T-cell (primary cell): ENCODE data around the gene IRF3. TPM values are rescaled to one million over a fixed set of nuclear protein-coding genes. Genes with fewer than 3 reads are reported as not detected.
A peak's percentile ranks its signal among the peaks of the same experiment; 100 is the strongest.

Source experiments
- ATAC-seq, 4 experiments: fragments of 200-7000 bp in 3 of 4; fragments of 150-1000 bp in 1 of 4; cut with Tn5 transposase; replicated peaks in 1 of 4; 1 replicate in 3 of 4; 2 replicates in 1 of 4; pipeline ENCODE4 v1.10.0; 2021; ENCODE audit warnings: moderate library complexity in 3 of 4, mild to moderate bottlenecking in 2 of 4, moderate number of reproducible peaks in 1 of 4
- CTCF ChIA-PET, 2 donors: fragments of 300-600 bp; sonication (Branson Sonifier 250); formaldehyde crosslinking; loops; one replicate each; lab custom pipeline; 2022; ENCODE audit warnings: antibody characterized with exemption in 2 of 2; lab: Charles Lee
- POLR2A ChIA-PET, 2 donors: fragments of 300-600 bp; sonication (Branson Sonifier 250); formaldehyde crosslinking; loops; one replicate each; lab custom pipeline; 2022; ENCODE audit warnings: antibody characterized with exemption in 2 of 2; lab: Charles Lee
- DNase-seq, 35 experiments: peaks; one replicate each; pipeline versions ENCODE4 v3.0.0 to v3.0.0-alpha.2; 2013 to 2023
- H3K27ac ChIP-seq: one replicate; pipeline ENCODE4 v1.5.1; 2013; ENCODE audit warnings: low read length
- H3K27me3 ChIP-seq, 2 experiments: replicated peaks in 1 of 2; 1 replicate in 1 of 2; 2 replicates in 1 of 2; pipeline versions ENCODE4 v1.6.1 to v1.7.0; 2013; ENCODE audit warnings: low read length in 1 of 2, mixed read lengths in 1 of 2; ENCODE audit not compliant: control insufficient read depth in 2 of 2, insufficient read depth in 2 of 2; ENCODE audit errors: extremely low read depth in 1 of 2
- H3K36me3 ChIP-seq, 2 donors: 1 replicate in 1 of 2; 2 replicates in 1 of 2; pipeline versions ENCODE4 v1.6.1 to v1.7.0; 2013; ENCODE audit warnings: low read length in 1 of 2; ENCODE audit not compliant: control insufficient read depth in 2 of 2, insufficient read depth in 1 of 2; ENCODE audit errors: extremely low read depth in 1 of 2
- H3K4me1 ChIP-seq, 2 experiments: 1 replicate in 1 of 2; 2 replicates in 1 of 2; pipeline versions ENCODE4 v1.6.1 to v1.7.0; 2013; ENCODE audit warnings: low read length in 2 of 2, mixed read lengths in 1 of 2; ENCODE audit not compliant: insufficient read depth in 2 of 2, control insufficient read depth in 1 of 2; ENCODE audit errors: extremely low read depth in 1 of 2
- H3K4me3 ChIP-seq, 2 donors: 1 replicate in 1 of 2; 2 replicates in 1 of 2; pipeline versions ENCODE4 v1.5.1 to v1.7.0; 2013; ENCODE audit warnings: mild to moderate bottlenecking in 2 of 2, low read length in 1 of 2, moderate library complexity in 1 of 2; ENCODE audit not compliant: control insufficient read depth in 1 of 2; ENCODE audit errors: extremely low read depth in 1 of 2
- H3K9me3 ChIP-seq: 2 replicates; pipeline ENCODE4 v1.7.0; 2013
- H3K27ac Mint-ChIP-seq, 2 donors: one replicate each; pipeline ENCODE4 v1.8.0; 2020 to 2021; ENCODE audit warnings: mild to moderate bottlenecking in 2 of 2, mixed read lengths in 2 of 2
- H3K27me3 Mint-ChIP-seq, 2 donors: one replicate each; pipeline ENCODE4 v1.8.0; 2021 to 2022; ENCODE audit warnings: mixed read lengths in 2 of 2
- H3K36me3 Mint-ChIP-seq: one replicate; pipeline ENCODE4 v1.8.0; 2021; ENCODE audit warnings: mixed read lengths
- H3K4me1 Mint-ChIP-seq, 3 donors: one replicate each; pipeline ENCODE4 v1.8.0; 2020 to 2022; ENCODE audit warnings: mixed read lengths in 3 of 3, mild to moderate bottlenecking in 1 of 3
- H3K4me3 Mint-ChIP-seq, 3 donors: one replicate each; pipeline ENCODE4 v1.8.0; 2020 to 2022; ENCODE audit warnings: mild to moderate bottlenecking in 3 of 3, mixed read lengths in 3 of 3, moderate library complexity in 3 of 3
- H3K9me3 Mint-ChIP-seq, 3 donors: one replicate each; pipeline ENCODE4 v1.8.0; 2020 to 2022; ENCODE audit warnings: mixed read lengths in 3 of 3
- WGBS: methylation state at CpG from one replicate; pipeline ENCODE4 v1.1.5; 2013; ENCODE audit warnings: missing lambda C conversion rate; ENCODE audit not compliant: insufficient coverage; 5-methylcytosine and 5-hydroxymethylcytosine counted together
- total RNA-seq, 35 experiments: library from RNA in 6 of 35; stranded (reverse) in 6 of 35; fragments of 120-200 nt in 1 of 35; gene quantifications; one replicate each; pipeline versions ENCODE4 v1.2.1 to v1.2.4 and lab custom pipeline; 2013 to 2026

The IRF3 gene
- total RNA-seq, 5 donors from 2014 or later (not counting 1 experiment from before 2014, with no cell fraction given), result 191 to 376 (median 350) TPM

GRCh38 chr19:49666120-49666444, 425 bp upstream of the IRF3 start:
- no peaks in the 10 kb centered on the region for H3K27me3 Mint-ChIP-seq
- H3K4me1 Mint-ChIP-seq, result peaks cover 35 to 48% (median 37%) of the 10 kb centered on the region in 3 donors
- ChIA-PET CTCF (interaction anchor here in 1 of 2 donors (1.0 to 3.2 kb wide), 4 partner anchors 11 to 26 kb away, joined by 3 to 30 read pairs (median 5); partner anchors contain the start of genes RRAS and SCAF1), POLR2A (no interaction called here)
- DNase-seq (peak in 1 of 35 experiments; percentile 14), ATAC-seq (peak in 2 of 4 experiments; percentile 0 to 13)
- H3K36me3 ChIP-seq, result peaks cover 7 to 26% of the 10 kb centered on the region in 2 donors
- H3K36me3 Mint-ChIP-seq, result peaks cover 4% of the 10 kb centered on the region
- H3K9me3 Mint-ChIP-seq, result no peaks in the 10 kb centered on the region
- H3K4me3 ChIP-seq, result peak overlapping the region; percentile 93
- peaks cover 4 to 43% of the 10 kb centered on the region in 2 experiments for H3K4me1 ChIP-seq
- peak overlapping the region; percentile 93 to 100 (median 99) for H3K4me3 Mint-ChIP-seq
- no peaks in the 10 kb centered on the region for H3K9me3 ChIP-seq
- H3K27ac ChIP-seq, result peak overlapping the region; percentile 78
- 0% methylated on average over 2 of the region's 9 CpGs for WGBS
- H3K27ac Mint-ChIP-seq, result peak overlapping the region; percentile 100
- no peaks in the 10 kb centered on the region for H3K27me3 ChIP-seq

GRCh38 chr19:49665036-49665350, 664 bp downstream of the IRF3 start:
- Mint-ChIP-seq H3K9me3 (no peaks in the 10 kb centered on the region), H3K27me3 (no peaks in the 10 kb centered on the region), H3K4me1 (peaks cover 37 to 51% (median 40%) of the 10 kb centered on the region in 3 donors), H3K36me3 (peaks cover 6% of the 10 kb centered on the region), H3K4me3 (peak overlapping the region; percentile 93 to 100 (median 99)), H3K27ac (peak overlapping the region; percentile 100)
- Histone ChIP-seq H3K27me3 (no peaks in the 10 kb centered on the region), H3K4me1 (peaks cover 4 to 48% of the 10 kb centered on the region in 2 experiments), H3K9me3 (no peaks in the 10 kb centered on the region), H3K36me3 (peaks cover 7 to 37% of the 10 kb centered on the region in 2 donors), H3K4me3 (peak overlapping the region; percentile 93), H3K27ac (peak overlapping the region; percentile 78)
- DNase-seq (peak in 1 of 35 experiments; percentile 26), ATAC-seq (peak in 1 of 4 experiments; percentile 0)
- WGBS, result 0% methylated on average over 7 of the region's 7 CpGs
- CTCF ChIA-PET, result interaction anchor here in 1 of 2 donors (0.5 to 3.2 kb wide), 6 partner anchors 9 to 76 kb away, joined by 3 to 30 read pairs (median 4); partner anchors contain the start of genes PRMT1, RRAS and SCAF1
- POLR2A ChIA-PET, result interaction anchor here (0.7 to 1.8 kb wide), 4 partner anchors 11 to 31 kb away, joined by 3 to 6 read pairs (median 4); partner anchors contain the start of gene RRAS (in 1 of the 2)

DNA sequence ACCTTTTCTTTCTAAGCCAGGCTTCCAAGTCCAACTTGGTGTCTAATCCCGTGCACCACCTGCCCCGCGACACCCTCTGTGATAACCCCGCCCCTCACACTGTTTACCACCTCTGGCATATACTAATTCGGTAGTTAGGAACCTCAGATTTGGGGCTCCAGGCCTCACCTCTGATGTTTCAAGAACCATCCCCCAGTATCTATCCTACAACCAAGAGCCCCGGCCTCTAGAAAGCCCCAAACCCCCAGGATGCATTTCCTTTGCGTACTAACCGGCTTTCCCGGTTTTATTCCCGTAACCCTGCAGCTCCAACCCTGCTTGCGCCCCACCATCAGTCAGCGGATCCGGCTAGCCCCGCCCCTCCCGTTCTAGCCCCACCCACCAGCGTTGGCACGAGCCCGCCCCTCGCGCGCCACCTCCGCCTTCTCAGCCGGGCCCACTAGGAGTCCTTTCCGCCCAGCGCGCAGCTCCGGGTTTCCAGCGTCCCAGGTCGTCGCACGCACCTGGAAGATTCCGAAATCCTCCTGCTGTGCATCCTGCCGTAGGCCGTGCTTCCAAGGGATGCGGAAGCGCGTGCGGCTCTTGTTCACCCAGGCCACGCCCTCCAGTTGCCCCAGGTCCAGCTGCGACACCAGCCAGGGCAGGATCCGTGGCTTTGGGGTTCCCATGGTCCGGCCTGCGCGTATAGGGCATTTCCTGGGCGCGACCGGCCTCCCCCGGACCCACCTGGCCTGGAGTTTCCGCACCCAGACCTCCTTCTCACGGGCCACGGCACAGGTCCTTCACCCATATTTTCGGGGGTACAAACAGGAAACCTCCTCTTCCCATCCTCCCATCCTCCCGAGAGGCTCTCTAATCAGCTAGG, 1.3 kb downstream of the IRF3 start:
- Mint-ChIP-seq H3K27ac (peak overlapping the region; percentile 100), H3K27me3 (no peaks in the 10 kb centered on the region), H3K4me1 (peaks cover 37 to 49% (median 40%) of the 10 kb centered on the region in 3 donors), H3K4me3 (peak overlapping the region; percentile 93 to 100 (median 99)), H3K36me3 (peaks cover 2% of the 10 kb centered on the region), H3K9me3 (no peaks in the 10 kb centered on the region)
- ChIA-PET POLR2A (interaction anchor here in 1 of 2 donors (0.7 to 1.8 kb wide), 4 partner anchors 12 to 185 kb away, joined by 3 to 6 read pairs (median 4); partner anchors contain the start of gene RRAS), CTCF (interaction anchor here (0.5 to 3.2 kb wide), 11 partner anchors 9 to 173 kb away, joined by 3 to 30 read pairs (median 3); partner anchors contain the start of genes PRMT1 (in 1 of the 2), RRAS (in 1 of the 2) and SCAF1 (in 1 of the 2))
- Histone ChIP-seq H3K36me3 (peaks cover 7 to 37% of the 10 kb centered on the region in 2 donors), H3K4me3 (peak overlapping the region; percentile 93), H3K27me3 (no peaks in the 10 kb centered on the region), H3K27ac (peak overlapping the region; percentile 78), H3K9me3 (no peaks in the 10 kb centered on the region), H3K4me1 (peaks cover 4 to 48% of the 10 kb centered on the region in 2 experiments)
- peak; percentile 71 to 77 (median 73) for ATAC-seq
- WGBS, result under 1% methylated on average over 53 of the region's 53 CpGs
- DNase-seq, result peak; percentile 76 to 95 (median 90)

DNA sequence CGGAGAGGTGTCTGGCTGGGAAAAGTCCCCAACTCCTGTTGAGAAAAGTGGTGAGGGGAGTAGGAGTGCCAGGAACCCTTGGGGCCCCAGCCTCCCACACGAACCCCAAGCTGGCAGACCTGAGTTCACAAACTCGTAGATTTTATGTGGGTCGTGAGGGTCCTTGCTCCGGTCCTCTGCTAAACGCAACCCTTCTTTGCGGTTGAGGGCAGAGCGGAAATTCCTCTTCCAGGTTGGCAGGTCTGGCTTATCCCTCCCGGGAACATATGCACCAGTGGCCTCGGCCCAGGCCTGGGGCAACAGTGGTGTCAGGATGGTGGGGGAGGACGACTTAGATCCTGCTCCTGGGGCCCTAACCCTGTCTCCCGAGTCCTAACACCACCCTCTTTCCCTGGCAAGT, 2.4 kb downstream of the IRF3 start:
- no peak for ATAC-seq
- CTCF ChIA-PET, result interaction anchor here (0.7 to 3.2 kb wide), 3 partner anchors 9 to 164 kb away, joined by 3 to 30 read pairs (median 3); partner anchors contain the start of gene RRAS (in 1 of the 2)
- Histone ChIP-seq H3K4me1 (peaks cover 4 to 51% of the 10 kb centered on the region in 2 experiments), H3K4me3 (peak overlapping the region in 1 of 2 donors; percentile 93), H3K36me3 (peaks cover 15 to 49% of the 10 kb centered on the region in 2 donors), H3K27ac (peak overlapping the region; percentile 78), H3K9me3 (no peaks in the 10 kb centered on the region), H3K27me3 (no peaks in the 10 kb centered on the region)
- Mint-ChIP-seq H3K27ac (peak overlapping the region; percentile 100), H3K36me3 (peaks cover 2% of the 10 kb centered on the region), H3K9me3 (no peaks in the 10 kb centered on the region), H3K4me3 (peak overlapping the region; percentile 93 to 100 (median 99)), H3K27me3 (no peaks in the 10 kb centered on the region), H3K4me1 (peaks cover 37 to 52% (median 42%) of the 10 kb centered on the region in 3 donors)
- POLR2A ChIA-PET, result interaction anchor here in 1 of 2 donors (0.8 kb wide), 1 partner anchor 184 kb away, joined by 4 read pairs; no protein-coding TSS in a partner anchor
- DNase-seq, result no peak
- 95% methylated on average over 7 of the region's 12 CpGs for WGBS

DNA sequence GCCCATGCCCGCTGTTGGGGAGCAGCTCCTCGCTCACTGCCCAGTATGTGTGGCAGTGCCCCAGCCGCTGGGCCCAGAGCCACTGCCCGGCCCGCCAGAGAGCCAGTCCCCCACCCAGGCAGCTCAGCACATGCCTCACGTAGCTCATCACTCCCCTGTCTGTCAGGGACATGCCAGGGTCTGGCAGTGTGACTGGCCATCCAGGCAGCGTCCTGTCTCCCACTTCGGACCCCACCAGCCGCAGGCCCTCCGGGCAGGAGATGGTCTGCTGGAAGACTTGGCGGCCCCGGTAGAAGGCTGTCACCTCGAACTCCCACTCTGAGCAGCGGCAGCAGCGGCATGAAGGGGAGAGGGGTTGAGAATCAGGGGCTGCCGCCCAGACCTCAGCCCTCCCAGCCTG, 3.6 kb downstream of the IRF3 start:
- no peaks in the 10 kb centered on the region for H3K9me3 Mint-ChIP-seq
- peaks cover 2% of the 10 kb centered on the region for H3K36me3 Mint-ChIP-seq
- DNase-seq, result no peak
- CTCF ChIA-PET, result interaction anchor here (0.5 to 0.8 kb wide), 2 partner anchors 22 to 238 kb away, joined by 6 read pairs; partner anchors contain the start of gene RRAS (in 1 of the 2)
- Histone ChIP-seq H3K9me3 (no peaks in the 10 kb centered on the region), H3K4me1 (peaks cover 4 to 51% of the 10 kb centered on the region in 2 experiments), H3K27me3 (no peaks in the 10 kb centered on the region), H3K4me3 (no peak overlapping the region), H3K36me3 (peaks cover 24 to 61% of the 10 kb centered on the region in 2 donors), H3K27ac (peak overlapping the region; percentile 78)
- no peak for ATAC-seq
- peaks cover 37 to 48% (median 40%) of the 10 kb centered on the region in 3 donors for H3K4me1 Mint-ChIP-seq
- peak overlapping the region in 1 of 2 donors; percentile 52 for H3K27ac Mint-ChIP-seq
- H3K27me3 Mint-ChIP-seq, result no peaks in the 10 kb centered on the region
- H3K4me3 Mint-ChIP-seq, result peak overlapping the region in 1 of 3 donors; percentile 93
- WGBS, result 92% methylated on average over 10 of the region's 16 CpGs
- POLR2A ChIA-PET, result no interaction called here
